Stimulated activated naive CD8-positive, alpha-beta T cell treated with anti-CD3 and anti-CD28 coated beads, Interleukin-15, Interleukin-2, amounts not matched to agents 100 ng/mL and 50 ng/mL, for 24 hours (primary cell): ENCODE measurements around the gene PVALEF.
"Not testable (repeated sequence)": the region's sequence is repeated elsewhere in the genome, so short reads cannot be mapped to it uniquely, and the experiment has no call there.

Experiments used
- H3K27ac Mint-ChIP-seq: one replicate; pipeline ENCODE4 v1.8.0; 2021; ENCODE audit warnings: mild to moderate bottlenecking, mixed read lengths
- H3K27me3 Mint-ChIP-seq: one replicate; pipeline ENCODE4 v1.8.0; 2021; ENCODE audit warnings: mixed read lengths
- H3K36me3 Mint-ChIP-seq: one replicate; pipeline ENCODE4 v1.8.0; 2021; ENCODE audit warnings: low read depth, mixed read lengths
- H3K4me1 Mint-ChIP-seq: one replicate; pipeline ENCODE4 v1.8.0; 2021; ENCODE audit warnings: low read depth, mixed read lengths
- H3K4me3 Mint-ChIP-seq: one replicate; pipeline ENCODE4 v1.8.0; 2021; ENCODE audit warnings: mild to moderate bottlenecking, mixed read lengths
- H3K9me3 Mint-ChIP-seq: one replicate; pipeline ENCODE4 v1.8.0; 2021; ENCODE audit warnings: mixed read lengths

The PVALEF gene

DNA sequence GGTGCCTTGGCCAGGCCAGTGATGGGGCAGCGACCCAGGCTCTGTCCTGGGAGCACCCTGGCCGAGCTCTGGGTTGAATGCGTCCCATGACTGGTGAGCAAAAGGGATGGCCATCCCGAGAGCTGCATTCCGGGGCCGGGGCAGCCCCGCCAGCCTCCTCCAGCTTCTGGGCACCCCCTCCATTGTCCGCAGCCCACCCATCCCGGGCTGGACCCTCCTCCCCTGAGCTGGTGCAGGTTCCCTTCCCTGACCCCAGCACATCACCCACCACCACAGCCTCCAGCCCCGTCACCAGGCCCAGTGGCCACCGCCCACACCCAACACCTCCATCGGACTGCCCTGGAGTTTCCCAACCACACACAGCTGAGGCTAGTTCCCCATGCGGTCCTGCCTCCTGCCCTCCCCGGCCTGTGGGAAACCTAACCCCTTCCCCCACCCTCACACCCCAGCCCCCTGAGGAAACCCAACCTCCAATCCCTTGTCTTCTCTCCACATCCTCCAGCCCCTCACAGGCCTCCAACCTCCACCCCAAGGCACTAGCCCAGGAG lies 16.2 kb upstream of the PVALEF start:
- Mint-ChIP-seq H3K36me3 (no peaks in the 10 kb centered on the region), H3K4me1 (no peaks in the 10 kb centered on the region), H3K9me3 (no peaks in the 10 kb centered on the region), H3K27me3 (no peaks in the 10 kb centered on the region), H3K27ac (no peak overlapping the region), H3K4me3 (no peak overlapping the region)

DNA sequence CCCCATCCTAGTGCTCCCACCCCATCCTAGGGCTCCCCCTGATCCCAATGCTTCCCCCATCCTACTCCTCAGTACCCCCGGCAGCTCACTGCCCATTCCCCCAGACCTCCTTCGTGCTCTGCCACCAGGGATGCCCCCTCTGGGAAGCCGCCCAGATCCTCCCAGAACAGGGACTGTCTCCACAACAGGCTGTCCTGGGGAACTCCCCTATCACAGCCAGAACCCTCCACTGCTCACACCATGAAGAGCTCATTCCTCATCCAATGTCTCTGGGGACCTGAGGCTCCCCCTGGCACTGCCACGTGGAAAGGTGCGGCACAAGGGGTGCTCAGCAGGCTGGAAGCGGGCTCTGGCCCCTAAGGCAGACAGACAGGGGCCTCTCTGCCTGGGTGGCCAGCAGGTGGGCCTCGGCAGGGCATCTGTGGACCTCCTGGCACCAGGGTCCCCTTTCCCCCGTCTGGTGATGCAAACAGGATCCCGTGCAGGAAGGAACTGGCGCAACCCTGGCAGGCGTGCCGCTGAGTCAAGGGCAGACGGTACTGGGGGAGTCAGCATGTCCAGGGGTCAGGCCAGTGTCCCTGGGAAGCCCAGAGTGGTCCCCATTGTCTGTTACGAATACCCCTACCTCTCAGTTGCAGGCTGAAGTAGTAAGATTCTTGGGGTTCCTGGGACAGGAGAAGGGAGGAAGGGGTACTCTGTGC lies 14.8 kb upstream of the PVALEF start:
- Mint-ChIP-seq H3K4me1 (no peaks in the 10 kb centered on the region), H3K27me3 (no peaks in the 10 kb centered on the region), H3K9me3 (no peaks in the 10 kb centered on the region), H3K27ac (no peak overlapping the region), H3K36me3 (no peaks in the 10 kb centered on the region), H3K4me3 (no peak overlapping the region)

DNA sequence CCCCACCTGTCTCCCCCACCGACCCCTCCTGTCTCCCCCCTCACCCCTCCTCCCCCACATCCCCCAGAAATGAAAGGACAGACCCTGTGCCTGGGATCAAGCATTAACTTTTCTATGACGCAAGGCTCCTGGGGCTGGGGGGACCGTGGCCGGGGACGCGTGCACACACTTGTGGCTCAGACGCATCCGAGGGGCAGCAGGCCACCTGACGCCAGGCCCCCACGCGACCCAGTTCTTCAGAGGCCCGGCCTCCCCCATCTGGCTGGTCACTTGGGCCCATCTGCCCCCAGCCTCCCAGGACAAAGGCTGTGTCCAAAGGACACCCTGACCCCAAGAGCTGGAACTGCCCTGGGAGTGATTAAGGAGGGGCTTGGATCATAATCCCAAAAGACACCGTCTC lies 14.0 kb upstream of the PVALEF start:
- H3K4me1 Mint-ChIP-seq: no peaks in the 10 kb centered on the region
- no peak overlapping the region for H3K4me3 Mint-ChIP-seq
- H3K27me3 Mint-ChIP-seq: no peaks in the 10 kb centered on the region
- H3K9me3 Mint-ChIP-seq: no peaks in the 10 kb centered on the region
- no peak overlapping the region for H3K27ac Mint-ChIP-seq
- H3K36me3 Mint-ChIP-seq: no peaks in the 10 kb centered on the region

DNA sequence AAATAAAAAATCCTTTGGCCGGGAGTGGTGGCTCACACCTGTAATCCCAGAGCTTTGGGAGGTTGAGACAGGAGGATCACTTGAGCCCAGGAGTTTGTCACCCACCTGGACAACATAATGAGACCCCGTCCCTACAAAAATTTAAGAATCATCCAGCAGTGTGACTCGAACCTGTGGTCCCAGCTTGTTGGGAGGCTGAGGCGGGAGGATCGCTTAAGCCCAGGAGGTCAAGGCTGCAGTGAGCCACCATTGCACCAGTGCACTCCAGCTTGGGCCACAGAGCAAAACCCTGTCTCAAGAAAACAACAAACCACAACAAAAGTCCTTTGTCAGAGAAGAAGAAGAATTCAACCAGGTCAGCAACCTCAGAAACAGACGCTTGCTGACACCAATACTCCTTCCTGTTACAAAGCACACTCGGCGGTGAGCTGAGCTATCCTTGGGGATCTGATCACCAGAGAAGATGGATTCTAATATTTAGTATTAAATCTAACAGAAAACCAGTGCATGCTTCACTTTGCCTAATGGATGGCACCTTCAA lies 12.9 kb upstream of the PVALEF start:
- no peak overlapping the region for H3K4me3 Mint-ChIP-seq
- H3K9me3 Mint-ChIP-seq: no peaks in the 10 kb centered on the region
- H3K27ac Mint-ChIP-seq: no peak overlapping the region
- H3K27me3 Mint-ChIP-seq: no peaks in the 10 kb centered on the region
- no peaks in the 10 kb centered on the region for H3K36me3 Mint-ChIP-seq
- H3K4me1 Mint-ChIP-seq: no peaks in the 10 kb centered on the region

DNA sequence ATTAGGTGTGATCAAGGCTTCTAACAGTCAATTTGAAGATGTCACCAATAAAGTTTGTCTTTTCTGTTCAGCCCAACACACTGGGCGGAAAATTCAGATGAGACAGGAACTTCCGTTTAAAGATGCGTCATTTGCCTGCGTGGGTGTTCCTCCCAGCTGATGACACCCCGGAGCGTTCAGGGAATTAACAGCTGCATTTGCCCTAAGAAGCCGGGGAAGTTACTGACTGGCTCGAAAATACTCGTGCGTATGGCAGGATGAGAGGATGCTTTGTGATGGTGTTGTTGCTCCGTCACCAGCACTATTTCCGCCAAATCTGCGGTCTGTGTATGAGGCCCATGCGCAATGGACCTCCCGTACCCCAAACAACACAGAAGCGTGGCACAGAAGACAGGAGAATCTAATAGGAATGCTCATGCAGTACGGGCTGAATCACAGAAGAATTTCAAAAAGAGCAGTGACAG lies 11.9 kb upstream of the PVALEF start:
- H3K9me3 Mint-ChIP-seq: no peaks in the 10 kb centered on the region
- H3K4me3 Mint-ChIP-seq: no peak overlapping the region
- H3K27me3 Mint-ChIP-seq: no peaks in the 10 kb centered on the region
- H3K36me3 Mint-ChIP-seq: no peaks in the 10 kb centered on the region
- no peak overlapping the region for H3K27ac Mint-ChIP-seq
- no peaks in the 10 kb centered on the region for H3K4me1 Mint-ChIP-seq

DNA sequence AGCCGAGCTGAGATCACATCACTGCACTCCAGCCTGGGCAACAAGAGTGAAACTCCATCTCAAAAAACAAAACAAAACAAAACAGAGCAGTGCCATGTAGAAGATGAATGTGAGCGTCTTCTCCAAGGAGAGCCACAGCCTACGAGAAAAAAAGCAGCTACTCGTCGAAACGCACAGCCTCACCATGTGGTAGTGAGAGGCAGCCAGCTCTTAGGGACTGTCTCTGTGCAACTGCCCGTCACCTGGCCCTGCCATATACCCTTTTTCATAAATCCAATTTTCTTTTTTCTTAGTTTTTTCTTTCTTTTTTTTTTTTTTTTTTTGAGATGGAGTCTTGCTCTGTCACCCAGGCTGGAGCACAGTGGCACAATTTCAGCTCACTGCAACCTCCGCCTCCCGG lies 11.3 kb upstream of the PVALEF start:
- not testable (repeated sequence) for H3K4me1 Mint-ChIP-seq, H3K27ac Mint-ChIP-seq, H3K9me3 Mint-ChIP-seq

DNA sequence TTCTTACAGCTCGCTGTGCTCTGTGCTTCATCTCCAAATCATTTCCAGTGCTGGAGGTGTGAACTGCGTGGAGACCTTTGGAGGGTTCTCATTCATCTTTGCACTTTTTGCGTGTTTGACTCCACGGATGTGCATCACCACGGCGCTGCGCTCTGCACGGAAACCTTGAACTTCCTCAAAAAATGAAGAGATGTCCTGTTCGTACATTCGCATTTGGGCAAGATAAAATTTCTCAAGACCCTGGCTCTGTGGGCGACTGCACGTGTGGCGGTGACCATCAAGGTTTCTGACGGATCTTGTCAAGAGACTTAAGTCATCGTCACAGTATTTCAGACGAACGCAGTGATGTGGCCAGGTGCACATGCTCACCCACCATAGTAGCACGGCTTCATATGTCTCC lies 10.3 kb upstream of the PVALEF start:
- no peak overlapping the region for H3K4me3 Mint-ChIP-seq
- no peaks in the 10 kb centered on the region for H3K4me1 Mint-ChIP-seq
- no peaks in the 10 kb centered on the region for H3K9me3 Mint-ChIP-seq
- no peaks in the 10 kb centered on the region for H3K36me3 Mint-ChIP-seq
- H3K27ac Mint-ChIP-seq: no peak overlapping the region
- no peaks in the 10 kb centered on the region for H3K27me3 Mint-ChIP-seq

More for the DNA sequence above, 11.3 kb upstream of the PVALEF start:
- H3K27me3 Mint-ChIP-seq, H3K36me3 Mint-ChIP-seq, H3K4me3 Mint-ChIP-seq: not testable (repeated sequence)

DNA sequence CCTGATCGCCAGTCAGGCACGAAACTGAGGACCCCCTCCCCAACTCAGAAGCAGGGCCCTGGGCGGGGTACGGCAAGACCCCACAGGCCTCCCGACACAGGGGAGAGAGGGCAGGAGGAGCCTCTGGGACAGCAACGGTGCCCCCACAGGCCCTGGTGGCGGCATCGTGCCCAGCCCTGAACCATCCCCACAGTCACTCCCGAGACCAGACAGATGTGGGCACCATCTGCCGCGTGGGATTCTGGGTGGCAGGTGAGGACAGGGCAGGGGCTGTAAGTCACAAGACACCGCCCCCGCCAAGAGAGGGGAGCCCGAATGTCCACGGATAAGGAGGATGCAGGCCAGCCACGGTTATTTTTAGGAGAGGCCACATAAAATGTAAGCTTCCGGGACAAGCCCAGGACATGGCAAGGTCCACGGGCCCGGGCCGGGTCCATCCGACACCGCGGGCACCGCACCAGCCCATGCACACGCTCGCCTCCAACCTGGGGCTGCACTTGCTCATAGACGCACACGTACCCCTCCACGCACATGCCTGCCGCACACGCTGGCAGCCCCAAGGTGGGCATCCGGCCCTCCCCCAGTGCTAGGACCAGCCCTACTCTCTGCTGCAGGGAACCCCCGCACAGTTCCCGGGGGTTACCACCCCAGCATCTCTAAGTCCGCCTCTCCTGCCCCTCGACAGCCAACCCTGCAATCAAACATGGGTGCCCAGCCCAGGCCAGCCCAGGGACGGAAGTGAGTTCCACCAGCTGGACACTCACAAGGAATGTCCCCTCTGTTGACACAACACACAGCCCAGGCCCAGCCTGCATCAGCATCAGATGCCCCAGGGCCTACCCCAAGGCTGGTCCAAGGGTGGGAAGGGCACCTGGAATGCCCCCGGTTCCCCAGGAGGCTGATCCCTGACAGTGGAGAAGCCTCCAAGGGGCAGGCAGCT lies 8.2 kb upstream of the PVALEF start:
- Mint-ChIP-seq H3K36me3 (no peaks in the 10 kb centered on the region), H3K27me3 (peaks cover 4% of the 10 kb centered on the region), H3K27ac (no peak overlapping the region), H3K9me3 (no peaks in the 10 kb centered on the region), H3K4me1 (peaks cover 7% of the 10 kb centered on the region), H3K4me3 (no peak overlapping the region)

DNA sequence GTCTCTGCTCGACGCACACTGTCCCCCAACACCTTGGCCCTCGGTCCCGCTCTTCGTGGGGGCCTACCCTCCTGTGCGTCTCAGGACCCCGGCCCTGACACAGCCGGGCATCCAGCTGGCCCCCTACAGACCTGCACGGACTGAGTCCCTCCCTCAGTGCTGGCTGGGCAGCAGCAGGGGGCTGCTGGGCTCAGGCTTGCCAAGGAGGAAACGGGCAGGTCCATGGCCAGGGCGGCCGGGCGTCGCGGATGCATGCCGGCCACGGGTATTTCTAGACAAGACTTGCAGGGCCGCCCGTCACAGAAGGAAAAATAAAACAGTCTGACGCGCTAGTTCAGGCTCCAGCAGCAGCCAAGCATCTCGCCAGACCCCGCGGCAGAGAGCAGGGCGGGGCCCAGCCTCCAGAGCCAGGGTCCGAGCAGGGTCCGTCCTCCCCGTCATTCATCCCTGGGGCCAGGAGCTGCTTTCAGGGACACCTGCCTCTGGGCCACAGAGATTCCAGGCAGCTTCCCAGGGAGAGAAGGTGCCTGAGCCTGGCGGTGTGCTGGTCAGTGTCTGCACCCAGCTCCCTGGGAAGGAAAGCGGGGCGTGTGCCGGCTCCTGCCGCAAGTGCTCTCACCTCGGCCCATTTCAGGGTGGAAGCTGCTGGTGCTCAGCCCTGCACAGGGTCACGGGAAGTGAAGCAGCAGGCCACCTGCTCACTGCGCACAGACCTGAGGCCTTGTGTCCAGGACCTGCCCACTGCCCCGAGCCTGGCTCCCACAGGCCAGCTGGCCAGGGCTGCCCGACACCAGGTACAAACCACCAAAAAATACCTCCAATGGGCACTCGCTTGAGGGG lies 7.2 kb upstream of the PVALEF start:
- Mint-ChIP-seq H3K4me1 (peaks cover 7% of the 10 kb centered on the region), H3K27me3 (peaks cover 4% of the 10 kb centered on the region), H3K9me3 (no peaks in the 10 kb centered on the region), H3K36me3 (no peaks in the 10 kb centered on the region), H3K4me3 (no peak overlapping the region), H3K27ac (no peak overlapping the region)

DNA sequence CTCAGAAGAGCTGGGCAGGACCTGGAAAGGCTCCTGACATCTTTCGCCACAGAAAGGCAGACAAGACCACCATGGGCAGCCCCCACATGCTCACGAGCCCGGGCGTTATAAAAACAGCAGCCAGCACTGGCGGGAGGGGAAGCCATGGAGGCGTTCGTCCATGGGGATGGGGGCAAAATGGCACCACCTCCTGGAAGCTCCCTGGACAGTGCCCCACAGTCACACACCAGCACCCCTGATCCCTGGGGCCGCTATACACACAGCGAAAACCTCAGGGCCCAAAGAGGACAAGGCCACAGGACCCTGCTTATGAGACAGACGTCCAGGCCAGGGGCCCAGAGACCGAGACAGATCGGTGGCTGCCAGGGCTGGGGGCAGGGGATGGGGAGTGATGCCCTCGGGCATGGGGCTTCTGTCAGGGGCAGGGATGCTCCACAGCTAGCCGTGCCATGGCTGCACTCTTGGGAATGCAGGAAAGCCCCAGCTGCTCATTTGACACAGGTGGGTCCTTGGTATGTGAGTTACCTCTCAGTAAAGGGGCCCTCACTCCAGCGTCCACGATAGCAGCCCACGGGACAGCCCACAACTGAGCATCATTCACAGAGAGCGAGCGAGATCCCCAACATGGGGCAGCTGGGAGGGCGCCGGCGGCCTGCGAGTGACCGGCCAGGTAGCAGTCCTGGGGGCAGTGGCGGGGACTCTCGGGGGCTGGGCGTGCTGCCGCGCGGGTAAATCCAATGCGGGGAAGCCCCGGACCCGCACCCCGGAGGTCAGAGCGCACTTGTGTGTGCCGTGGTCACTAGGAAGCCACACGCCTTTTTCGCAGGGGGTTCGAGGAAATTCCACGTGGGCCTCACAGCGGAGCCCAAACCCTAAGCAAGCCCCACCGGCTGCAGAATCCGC lies 6.4 kb upstream of the PVALEF start:
- Mint-ChIP-seq H3K9me3 (no peaks in the 10 kb centered on the region), H3K36me3 (no peaks in the 10 kb centered on the region), H3K4me1 (peaks cover 7% of the 10 kb centered on the region), H3K27ac (no peak overlapping the region), H3K27me3 (peaks cover 4% of the 10 kb centered on the region), H3K4me3 (no peak overlapping the region)

DNA sequence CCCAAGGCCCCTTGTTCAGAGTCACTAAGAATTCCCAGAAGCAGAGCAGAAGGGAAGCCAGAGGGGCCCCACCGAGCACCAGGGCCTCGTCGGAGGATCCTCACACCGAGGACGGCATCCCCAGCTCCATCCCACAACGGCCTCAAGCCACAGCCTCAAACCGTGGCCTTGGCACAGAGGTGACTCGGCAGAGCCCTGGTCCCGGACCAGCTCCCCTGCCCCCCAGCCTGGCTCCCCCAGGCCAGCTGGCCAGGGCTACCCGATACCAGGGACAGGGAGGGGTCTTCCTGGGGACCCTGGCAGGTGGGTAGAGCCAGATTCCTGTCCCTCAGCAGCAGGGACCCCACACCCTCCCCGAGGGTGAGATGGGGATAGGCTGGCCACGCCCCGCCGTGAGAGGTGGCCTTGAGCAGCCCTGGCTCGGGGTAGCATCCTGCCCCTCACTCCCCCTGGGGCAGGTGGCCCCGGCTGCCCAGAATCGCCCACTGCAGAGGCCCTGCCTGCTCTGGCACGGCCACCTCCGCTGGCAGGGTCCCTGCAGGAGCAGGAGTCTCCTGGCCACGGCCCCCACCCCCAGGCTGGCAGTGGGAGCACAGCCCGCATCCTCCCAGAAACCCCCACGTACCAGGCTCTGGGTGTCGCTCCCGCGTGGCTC lies 5.6 kb upstream of the PVALEF start:
- peaks cover 4% of the 10 kb centered on the region for H3K27me3 Mint-ChIP-seq
- no peaks in the 10 kb centered on the region for H3K9me3 Mint-ChIP-seq
- no peak overlapping the region for H3K27ac Mint-ChIP-seq
- H3K4me1 Mint-ChIP-seq: peaks cover 7% of the 10 kb centered on the region
- H3K36me3 Mint-ChIP-seq: no peaks in the 10 kb centered on the region
- H3K4me3 Mint-ChIP-seq: no peak overlapping the region

DNA sequence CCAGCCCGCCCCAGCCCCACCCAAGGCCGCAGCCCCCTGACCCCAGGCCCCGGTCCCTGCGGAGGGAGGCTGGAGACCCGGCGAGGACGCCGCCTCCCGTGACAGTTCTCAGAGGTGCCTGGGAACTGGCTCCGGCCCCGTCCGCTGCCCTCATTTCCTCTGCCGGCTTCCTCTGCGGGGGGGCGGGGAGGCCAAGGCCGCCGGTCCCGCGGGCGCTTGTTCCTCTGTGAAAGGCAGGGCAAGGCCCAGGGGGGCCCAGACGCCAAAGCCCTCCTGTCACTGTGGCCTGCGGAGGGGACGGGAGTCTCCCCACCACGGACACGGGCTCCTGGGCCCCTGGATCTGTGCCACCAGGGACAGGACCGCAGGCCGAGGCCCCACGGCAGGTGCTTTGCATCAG lies 5.0 kb upstream of the PVALEF start:
- no peak overlapping the region for H3K4me3 Mint-ChIP-seq
- peaks cover 7% of the 10 kb centered on the region for H3K4me1 Mint-ChIP-seq
- no peak overlapping the region for H3K27ac Mint-ChIP-seq
- no peaks in the 10 kb centered on the region for H3K9me3 Mint-ChIP-seq
- H3K36me3 Mint-ChIP-seq: no peaks in the 10 kb centered on the region
- peaks cover 4% of the 10 kb centered on the region for H3K27me3 Mint-ChIP-seq

DNA sequence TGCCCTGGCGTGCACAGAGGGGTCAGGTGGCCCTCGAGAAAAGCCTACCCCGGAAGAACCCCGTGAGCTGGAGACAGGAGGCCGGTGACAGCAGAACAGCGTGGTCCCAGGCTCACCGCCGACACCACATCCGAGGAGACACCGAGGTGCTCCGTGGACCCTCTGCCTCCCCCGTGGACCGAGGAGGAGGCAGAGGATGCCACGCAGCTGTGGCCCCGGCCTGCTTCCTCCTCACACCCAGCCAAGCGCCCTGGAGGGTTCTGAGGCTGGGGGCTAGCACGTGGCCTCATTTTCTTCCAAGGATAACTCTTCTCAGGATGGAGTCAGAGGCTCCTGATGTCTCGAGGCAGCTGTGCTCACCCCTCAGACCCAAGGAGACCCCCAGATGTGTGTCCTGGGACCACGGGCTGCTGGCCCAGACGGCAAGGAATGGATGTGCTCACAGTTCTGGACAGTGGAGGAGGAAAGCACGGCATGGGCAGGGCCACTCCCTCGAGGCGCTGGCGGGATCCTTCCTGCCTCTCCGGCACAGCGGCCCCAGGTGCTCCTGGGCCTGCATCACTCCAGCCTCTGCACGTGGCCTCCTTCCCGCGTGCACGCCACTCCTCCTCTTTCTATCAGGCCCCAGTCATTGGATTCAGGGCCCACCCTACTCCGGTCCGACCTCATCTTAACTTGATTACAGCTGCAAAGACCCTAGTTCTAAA lies 4.4 kb upstream of the PVALEF start:
- no peak overlapping the region for H3K4me3 Mint-ChIP-seq
- H3K4me1 Mint-ChIP-seq: peaks cover 7% of the 10 kb centered on the region
- H3K36me3 Mint-ChIP-seq: no peaks in the 10 kb centered on the region
- H3K27ac Mint-ChIP-seq: no peak overlapping the region
- H3K27me3 Mint-ChIP-seq: peaks cover 4% of the 10 kb centered on the region
- no peaks in the 10 kb centered on the region for H3K9me3 Mint-ChIP-seq
